Measurements from ENCODE around the gene PINK1.

PINK1 gene

DNA sequence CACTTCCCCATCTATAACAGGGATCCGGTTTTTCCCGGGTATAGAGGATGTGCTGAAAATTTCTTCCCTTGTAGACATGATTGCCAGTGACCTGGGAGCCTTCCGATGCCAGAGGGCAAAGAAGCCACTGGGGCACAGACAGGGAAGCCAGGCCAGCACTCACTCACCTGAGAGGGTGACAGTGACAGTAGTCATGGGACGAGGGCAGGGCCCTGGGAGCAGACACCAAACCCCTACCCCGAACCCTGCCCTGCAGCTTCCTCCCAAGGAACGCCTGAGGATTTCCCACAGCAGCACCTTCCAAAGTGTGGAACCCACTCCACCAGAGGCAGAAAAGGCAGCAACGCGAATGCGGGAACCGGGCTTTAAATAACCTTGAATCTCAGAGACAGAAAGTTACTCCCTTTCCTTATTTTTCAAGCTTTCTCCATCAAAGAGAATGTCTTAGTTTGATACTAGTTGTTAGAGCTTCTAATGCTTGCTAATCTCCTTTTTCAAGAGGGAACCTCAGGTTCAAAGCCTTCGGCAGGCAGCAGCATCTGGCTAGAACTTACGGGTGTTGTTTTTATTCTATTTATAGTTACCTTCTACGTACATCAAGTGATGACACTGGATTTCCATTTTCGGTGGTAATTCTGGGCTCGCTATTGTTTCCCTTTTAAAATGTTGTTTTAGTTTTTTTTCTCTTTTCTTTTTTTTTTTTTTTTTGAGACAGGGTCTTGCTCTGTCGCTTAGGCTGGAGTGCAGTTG, 25.1 kb downstream of the PINK1 start:
- H3K36me3 ChIP-seq (ENCODE audit: control insufficient read depth in 5 of 5, insufficient read depth in 5 of 5, low read length in 5 of 5), result peaks cover 0 to 49% (median 43%) of the 10 kb centered on the region in 5 donors

DNA sequence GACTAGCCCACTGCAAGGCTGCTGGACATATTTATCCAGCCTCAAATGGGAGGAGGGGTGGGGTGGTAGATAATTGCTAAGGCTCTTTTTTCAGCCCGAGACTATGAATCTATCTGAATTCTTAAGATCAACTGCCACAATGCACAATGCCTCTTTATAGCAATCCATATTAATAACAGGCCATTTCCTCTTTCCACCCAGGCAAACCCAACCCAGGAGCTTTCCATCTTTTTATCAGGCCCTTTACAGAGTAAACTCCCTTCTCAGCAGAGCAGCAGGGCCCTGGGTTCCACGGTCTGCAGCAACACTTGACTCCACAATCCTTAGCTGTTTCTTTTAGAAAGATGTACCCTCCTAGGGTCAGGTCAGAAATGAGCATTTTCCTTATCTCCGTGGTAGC, 27.1 kb downstream of the PINK1 start:
- Histone ChIP-seq H3K4me1 (ENCODE audit: control insufficient read depth in 5 of 5, insufficient read depth in 5 of 5, low read length in 5 of 5) (peaks cover 5 to 30% (median 23%) of the 10 kb centered on the region in 5 donors), H3K36me3 (ENCODE audit: control insufficient read depth in 5 of 5, insufficient read depth in 5 of 5, low read length in 5 of 5) (peaks cover 0 to 30% (median 27%) of the 10 kb centered on the region in 5 donors), H3K9ac (ENCODE audit: low read length in 5 of 5) (peak overlapping the region; percentile 35 to 86 (median 80)), H3K4me3 (ENCODE audit: low read depth in 1 of 5, low read length in 5 of 5) (peak overlapping the region; percentile 79 to 97 (median 97)), H3K27ac (ENCODE audit: low read depth, low read length) (peak overlapping the region; percentile 60), H3K9me3 (ENCODE audit: control insufficient read depth in 5 of 5, low read length in 5 of 5) (no peaks in the 10 kb centered on the region), H3K27me3 (ENCODE audit: control insufficient read depth in 5 of 5, insufficient read depth in 4 of 5, low read length in 5 of 5) (no peaks in the 10 kb centered on the region)

More for the DNA sequence above, 25.1 kb downstream of the PINK1 start:
- H3K4me3 ChIP-seq (ENCODE audit: low read depth in 1 of 5, low read length in 5 of 5), result no peak overlapping the region
- no peaks in the 10 kb centered on the region for H3K9me3 ChIP-seq (ENCODE audit: control insufficient read depth in 5 of 5, low read length in 5 of 5)
- no peak overlapping the region for H3K27ac ChIP-seq (ENCODE audit: low read depth, low read length)
- H3K27me3 ChIP-seq (ENCODE audit: control insufficient read depth in 5 of 5, insufficient read depth in 4 of 5, low read length in 5 of 5), result no peaks in the 10 kb centered on the region
- H3K9ac ChIP-seq (ENCODE audit: low read length in 5 of 5), result no peak overlapping the region
- peaks cover 5 to 36% (median 23%) of the 10 kb centered on the region in 5 donors for H3K4me1 ChIP-seq (ENCODE audit: control insufficient read depth in 5 of 5, insufficient read depth in 5 of 5, low read length in 5 of 5)

DNA sequence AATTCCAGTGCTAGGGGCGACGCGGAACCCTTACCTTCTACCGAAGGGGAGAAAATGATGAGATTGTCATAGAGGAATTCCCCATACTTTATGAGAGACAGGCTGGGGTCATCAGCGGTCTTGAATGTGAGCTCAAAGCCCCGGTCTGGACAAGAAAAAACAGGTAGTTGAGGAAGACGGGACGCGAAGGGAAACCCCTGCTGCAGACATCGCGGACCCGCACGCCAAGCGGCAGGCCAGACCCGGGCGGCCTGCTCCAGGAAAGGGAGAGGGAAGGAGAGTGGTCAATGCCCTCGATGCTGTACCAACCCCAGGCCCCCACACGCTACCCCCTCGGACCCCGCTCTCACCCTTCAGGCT, 27.6 kb downstream of the PINK1 start:
- Histone ChIP-seq H3K4me3 (ENCODE audit: low read depth in 1 of 5, low read length in 5 of 5) (peak overlapping the region; percentile 79 to 97 (median 97)), H3K36me3 (ENCODE audit: control insufficient read depth in 5 of 5, insufficient read depth in 5 of 5, low read length in 5 of 5) (peaks cover 0 to 28% (median 22%) of the 10 kb centered on the region in 5 donors), H3K9me3 (ENCODE audit: control insufficient read depth in 5 of 5, low read length in 5 of 5) (no peaks in the 10 kb centered on the region), H3K4me1 (ENCODE audit: control insufficient read depth in 5 of 5, insufficient read depth in 5 of 5, low read length in 5 of 5) (peaks cover 5 to 33% (median 23%) of the 10 kb centered on the region in 5 donors), H3K27me3 (ENCODE audit: control insufficient read depth in 5 of 5, insufficient read depth in 4 of 5, low read length in 5 of 5) (no peaks in the 10 kb centered on the region), H3K9ac (ENCODE audit: low read length in 5 of 5) (peak overlapping the region; percentile 35 to 86 (median 80)), H3K27ac (ENCODE audit: low read depth, low read length) (peak overlapping the region; percentile 60)

DNA sequence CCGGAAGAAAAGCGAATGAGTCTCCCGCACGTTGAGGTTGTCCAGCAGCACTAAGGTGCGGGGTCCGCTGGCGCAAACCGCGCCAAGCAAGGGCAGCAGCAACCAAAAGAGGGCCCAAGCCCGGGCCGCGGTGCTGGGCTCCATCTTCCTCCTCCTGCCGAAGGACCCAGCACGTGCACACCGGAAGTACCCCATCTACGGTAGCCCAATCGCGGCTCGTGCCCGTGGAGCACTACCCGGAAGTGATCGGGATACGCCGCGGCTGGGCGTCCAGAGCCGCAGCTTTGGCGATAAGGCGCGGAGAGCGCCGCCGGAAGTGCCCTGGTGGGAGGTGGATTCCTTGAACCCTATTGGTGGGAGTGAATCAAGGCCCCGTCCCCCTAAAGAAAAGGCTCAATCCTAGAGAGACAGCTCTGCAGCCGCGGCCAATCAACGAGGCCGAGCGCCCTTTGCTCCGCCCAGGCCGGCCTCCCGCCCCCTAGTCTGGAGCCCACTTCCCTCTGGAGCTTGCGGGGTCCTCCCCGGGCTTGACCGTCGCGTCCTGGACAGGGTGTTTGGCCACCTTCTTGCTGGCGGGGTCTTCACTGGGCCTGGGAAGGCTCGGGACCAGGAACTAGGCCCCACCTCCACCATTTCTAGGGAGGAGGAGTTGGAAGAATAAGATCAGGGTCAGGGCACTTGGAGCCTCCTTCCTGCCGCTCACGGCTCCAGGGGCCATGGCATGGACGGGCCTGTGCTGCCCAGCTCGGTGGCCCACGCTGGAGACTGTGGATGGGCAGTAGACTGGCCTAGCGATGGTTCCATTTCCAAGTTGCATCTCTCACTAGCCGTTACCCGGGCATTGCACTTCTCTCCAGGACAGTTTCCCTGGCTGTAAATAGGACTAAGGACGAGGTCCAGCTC, 28.2 kb downstream of the PINK1 start, which contains the start of gene DDOST:
Gene DDOST, minus strand, starts transcription at position 163 of the 903 bp plus-strand sequence. Its CDS starts 19 bp downstream, at position 144.
- Histone ChIP-seq H3K27me3 (ENCODE audit: control insufficient read depth in 5 of 5, insufficient read depth in 4 of 5, low read length in 5 of 5) (peaks cover 0 to 4% (median 0%) of the 10 kb centered on the region in 5 donors), H3K4me3 (ENCODE audit: low read depth in 1 of 5, low read length in 5 of 5) (peak within 1 kb of the TSS; percentile 79 to 97 (median 97))

DNA sequence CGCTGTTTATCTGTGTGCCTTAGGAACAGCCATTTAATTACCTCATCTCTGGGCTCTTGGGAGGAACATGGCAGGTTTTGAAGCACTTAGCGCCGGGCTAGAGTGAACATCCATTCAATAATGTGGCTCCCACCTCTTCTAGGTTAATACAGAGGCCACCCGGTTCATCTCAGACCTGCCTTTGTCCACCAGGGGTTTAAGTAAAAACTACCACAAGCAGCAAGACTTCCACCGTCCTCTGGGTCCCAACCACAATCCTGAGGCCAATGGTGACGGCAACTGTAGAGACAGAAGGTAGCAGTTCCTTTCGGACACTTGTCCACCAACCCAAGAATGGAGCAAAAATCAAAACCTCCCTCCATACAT, 28.8 kb downstream of the PINK1 start:
- Histone ChIP-seq H3K9ac (ENCODE audit: low read length in 5 of 5) (peak overlapping the region; percentile 49 to 93 (median 73)), H3K27me3 (ENCODE audit: control insufficient read depth in 5 of 5, insufficient read depth in 4 of 5, low read length in 5 of 5) (peaks cover 0 to 5% (median 0%) of the 10 kb centered on the region in 5 donors), H3K36me3 (ENCODE audit: control insufficient read depth in 5 of 5, insufficient read depth in 5 of 5, low read length in 5 of 5) (peaks cover 0 to 17% (median 10%) of the 10 kb centered on the region in 5 donors), H3K27ac (ENCODE audit: low read depth, low read length) (peak overlapping the region; percentile 60), H3K4me3 (ENCODE audit: low read depth in 1 of 5, low read length in 5 of 5) (peak overlapping the region; percentile 73 to 97 (median 97)), H3K9me3 (ENCODE audit: control insufficient read depth in 5 of 5, low read length in 5 of 5) (no peaks in the 10 kb centered on the region), H3K4me1 (ENCODE audit: control insufficient read depth in 5 of 5, insufficient read depth in 5 of 5, low read length in 5 of 5) (peaks cover 5 to 35% (median 23%) of the 10 kb centered on the region in 5 donors)

More for the DNA sequence above, 28.2 kb downstream of the PINK1 start, which contains the start of gene DDOST:
- peak within 1 kb of the TSS; percentile 73 to 93 (median 82) for H3K9ac ChIP-seq (ENCODE audit: low read length in 5 of 5)
- H3K4me1 ChIP-seq (ENCODE audit: control insufficient read depth in 5 of 5, insufficient read depth in 5 of 5, low read length in 5 of 5), result peaks cover 5 to 34% (median 23%) of the 10 kb centered on the region in 5 donors
- peak within 1 kb of the TSS; percentile 60 for H3K27ac ChIP-seq (ENCODE audit: low read depth, low read length)
- no peaks in the 10 kb centered on the region for H3K9me3 ChIP-seq (ENCODE audit: control insufficient read depth in 5 of 5, low read length in 5 of 5)
- H3K36me3 ChIP-seq (ENCODE audit: control insufficient read depth in 5 of 5, insufficient read depth in 5 of 5, low read length in 5 of 5), result peaks cover 0 to 21% (median 16%) of the 10 kb centered on the region in 5 donors

DNA sequence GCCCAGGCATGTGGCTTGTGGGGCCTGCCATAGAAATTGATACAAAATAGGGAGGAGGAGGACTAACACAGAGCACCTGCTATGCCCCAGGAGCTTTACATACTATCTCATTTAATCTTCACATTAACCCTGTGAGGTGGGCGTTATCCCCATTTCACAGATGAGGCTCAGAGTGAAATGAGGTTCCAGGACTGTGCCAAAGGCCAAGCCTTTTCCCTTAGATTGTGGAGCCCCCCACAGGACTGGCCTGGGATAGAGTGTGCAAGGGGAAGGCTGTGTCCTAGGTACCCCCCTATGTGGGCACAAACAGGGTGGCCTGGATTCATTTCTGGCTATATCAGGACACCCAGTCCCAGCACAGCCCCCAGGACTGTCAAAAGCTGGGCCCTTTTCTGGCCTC, 30.1 kb downstream of the PINK1 start:
- Histone ChIP-seq H3K27ac (ENCODE audit: low read depth, low read length) (no peak overlapping the region), H3K27me3 (ENCODE audit: control insufficient read depth in 5 of 5, insufficient read depth in 4 of 5, low read length in 5 of 5) (peaks cover 0 to 5% (median 0%) of the 10 kb centered on the region in 5 donors), H3K4me1 (ENCODE audit: control insufficient read depth in 5 of 5, insufficient read depth in 5 of 5, low read length in 5 of 5) (peaks cover 5 to 35% (median 23%) of the 10 kb centered on the region in 5 donors), H3K9ac (ENCODE audit: low read length in 5 of 5) (no peak overlapping the region), H3K36me3 (ENCODE audit: control insufficient read depth in 5 of 5, insufficient read depth in 5 of 5, low read length in 5 of 5) (peaks cover 0 to 4% (median 0%) of the 10 kb centered on the region in 5 donors), H3K9me3 (ENCODE audit: control insufficient read depth in 5 of 5, low read length in 5 of 5) (no peaks in the 10 kb centered on the region), H3K4me3 (ENCODE audit: low read depth in 1 of 5, low read length in 5 of 5) (no peak overlapping the region)

DNA sequence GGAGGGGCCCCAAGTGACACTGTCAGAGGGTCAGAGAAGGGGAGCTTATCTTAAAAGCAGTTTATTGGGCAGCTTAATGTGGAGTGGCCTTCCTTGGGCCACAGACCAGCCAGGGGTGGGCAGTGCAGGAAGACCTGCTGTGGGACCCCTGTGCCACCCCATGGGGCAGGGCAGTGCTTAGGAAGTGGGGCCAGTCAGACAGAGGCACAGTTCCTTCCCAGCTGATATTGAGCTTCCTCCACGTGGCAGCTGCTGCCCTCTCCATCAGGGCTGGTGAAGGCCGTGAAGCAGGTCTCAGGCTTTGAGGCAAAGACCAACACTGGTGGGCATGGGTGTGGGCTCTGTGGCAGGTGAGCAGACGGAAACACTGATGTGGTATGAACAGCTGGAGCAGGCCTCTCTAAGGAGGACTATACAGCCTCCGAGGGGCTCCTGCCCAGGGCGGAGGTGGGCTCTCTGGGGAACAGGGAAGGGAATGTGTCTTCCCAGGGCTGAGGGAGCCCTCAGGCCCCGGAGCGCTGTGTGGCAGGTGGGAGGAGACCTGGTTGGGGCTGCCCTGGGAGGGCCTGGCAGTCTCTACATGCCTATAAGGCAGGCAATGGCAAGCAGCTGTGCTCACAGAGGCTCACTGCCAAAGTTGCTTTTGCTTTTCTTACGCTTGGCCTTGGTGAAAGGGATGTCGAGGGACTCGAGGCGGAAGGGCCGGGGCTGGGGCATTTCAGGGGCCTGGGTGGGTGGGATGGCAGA, 30.9 kb downstream of the PINK1 start:
- Histone ChIP-seq H3K4me1 (ENCODE audit: control insufficient read depth in 5 of 5, insufficient read depth in 5 of 5, low read length in 5 of 5) (peaks cover 5 to 35% (median 23%) of the 10 kb centered on the region in 5 donors), H3K9me3 (ENCODE audit: control insufficient read depth in 5 of 5, low read length in 5 of 5) (no peaks in the 10 kb centered on the region), H3K27me3 (ENCODE audit: control insufficient read depth in 5 of 5, insufficient read depth in 4 of 5, low read length in 5 of 5) (peaks cover 0 to 5% (median 0%) of the 10 kb centered on the region in 5 donors), H3K36me3 (ENCODE audit: control insufficient read depth in 5 of 5, insufficient read depth in 5 of 5, low read length in 5 of 5) (peaks cover 0 to 3% (median 0%) of the 10 kb centered on the region in 5 donors), H3K27ac (ENCODE audit: low read depth, low read length) (no peak overlapping the region), H3K9ac (ENCODE audit: low read length in 5 of 5) (no peak overlapping the region), H3K4me3 (ENCODE audit: low read depth in 1 of 5, low read length in 5 of 5) (no peak overlapping the region)

DNA sequence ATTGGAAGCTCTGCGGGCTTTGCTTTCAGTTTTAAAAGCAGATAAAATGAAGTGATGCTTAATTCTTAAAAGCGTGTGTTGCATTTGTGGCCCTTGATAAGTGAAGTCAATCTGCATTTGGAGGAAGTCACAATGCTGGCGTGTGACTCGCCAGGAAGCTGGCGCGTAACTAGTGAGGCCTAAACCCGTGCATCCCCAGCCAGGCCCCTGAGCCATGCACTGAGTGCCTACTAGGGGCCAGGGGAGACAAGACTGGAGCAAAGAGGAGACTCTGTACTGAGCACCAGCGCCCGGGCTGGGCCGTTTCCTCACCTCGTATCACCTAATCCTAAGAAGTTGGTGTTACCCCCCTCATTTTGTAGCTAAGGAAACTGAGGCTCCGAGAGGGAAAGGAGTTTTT, 32.5 kb downstream of the PINK1 start:
- peaks cover 0 to 5% (median 0%) of the 10 kb centered on the region in 5 donors for H3K27me3 ChIP-seq (ENCODE audit: control insufficient read depth in 5 of 5, insufficient read depth in 4 of 5, low read length in 5 of 5)
- peak overlapping the region; percentile 30 for H3K27ac ChIP-seq (ENCODE audit: low read depth, low read length)
- H3K36me3 ChIP-seq (ENCODE audit: control insufficient read depth in 5 of 5, insufficient read depth in 5 of 5, low read length in 5 of 5), result peaks cover 0 to 12% (median 4%) of the 10 kb centered on the region in 5 donors
- no peaks in the 10 kb centered on the region for H3K9me3 ChIP-seq (ENCODE audit: control insufficient read depth in 5 of 5, low read length in 5 of 5)
- peaks cover under 1 to 23% (median 12%) of the 10 kb centered on the region in 5 donors for H3K4me1 ChIP-seq (ENCODE audit: control insufficient read depth in 5 of 5, insufficient read depth in 5 of 5, low read length in 5 of 5)
- no peak overlapping the region for H3K9ac ChIP-seq (ENCODE audit: low read length in 5 of 5)
- H3K4me3 ChIP-seq (ENCODE audit: low read depth in 1 of 5, low read length in 5 of 5), result no peak overlapping the region

DNA sequence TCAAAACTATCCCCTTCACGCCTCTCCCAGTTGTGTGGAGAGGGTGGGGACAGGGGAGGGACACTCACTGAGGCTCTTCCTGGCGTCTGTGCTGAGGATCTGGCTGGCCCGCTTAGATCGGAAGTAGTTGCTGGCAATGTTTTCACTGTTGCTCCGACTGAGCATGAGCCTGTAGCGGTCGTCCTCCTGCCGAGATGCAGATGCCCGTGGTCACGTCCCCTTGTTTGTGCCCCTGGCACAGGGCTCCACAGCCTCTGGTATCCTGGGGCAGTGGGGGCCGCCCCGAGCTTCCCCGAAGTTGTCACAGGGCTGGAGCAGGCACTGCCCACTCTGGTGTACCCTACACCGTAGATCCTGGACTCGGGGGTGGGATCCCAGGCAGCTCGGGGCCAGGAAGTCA, 32.9 kb downstream of the PINK1 start:
- Histone ChIP-seq H3K9me3 (ENCODE audit: control insufficient read depth in 5 of 5, low read length in 5 of 5) (no peaks in the 10 kb centered on the region), H3K27ac (ENCODE audit: low read depth, low read length) (peak overlapping the region; percentile 30), H3K9ac (ENCODE audit: low read length in 5 of 5) (no peak overlapping the region), H3K4me1 (ENCODE audit: control insufficient read depth in 5 of 5, insufficient read depth in 5 of 5, low read length in 5 of 5) (peaks cover 0 to 20% (median 10%) of the 10 kb centered on the region in 5 donors), H3K27me3 (ENCODE audit: control insufficient read depth in 5 of 5, insufficient read depth in 4 of 5, low read length in 5 of 5) (peaks cover 0 to 5% (median 0%) of the 10 kb centered on the region in 5 donors), H3K36me3 (ENCODE audit: control insufficient read depth in 5 of 5, insufficient read depth in 5 of 5, low read length in 5 of 5) (peaks cover 0 to 16% (median 4%) of the 10 kb centered on the region in 5 donors), H3K4me3 (ENCODE audit: low read depth in 1 of 5, low read length in 5 of 5) (peak overlapping the region in 1 of 5 donors; percentile 22)
